GM12874 (cell line): ENCODE results near the gene ZNF440.

ENCODE experiments used
- TF ChIP-seq, protein P1 (sequence below): IDR thresholded peaks from 2 replicates; pipeline ENCODE4 v1.5.1; 2011; ENCODE audit warnings: low read depth, mild to moderate bottlenecking, control low read depth, low read length, moderate library complexity; ENCODE audit not compliant: insufficient read depth

The ZNF440 gene

GRCh38 chr19:11806354-11807098, 7.5 kb upstream of the ZNF440 start:
- TF ChIP-seq, protein P1, sequence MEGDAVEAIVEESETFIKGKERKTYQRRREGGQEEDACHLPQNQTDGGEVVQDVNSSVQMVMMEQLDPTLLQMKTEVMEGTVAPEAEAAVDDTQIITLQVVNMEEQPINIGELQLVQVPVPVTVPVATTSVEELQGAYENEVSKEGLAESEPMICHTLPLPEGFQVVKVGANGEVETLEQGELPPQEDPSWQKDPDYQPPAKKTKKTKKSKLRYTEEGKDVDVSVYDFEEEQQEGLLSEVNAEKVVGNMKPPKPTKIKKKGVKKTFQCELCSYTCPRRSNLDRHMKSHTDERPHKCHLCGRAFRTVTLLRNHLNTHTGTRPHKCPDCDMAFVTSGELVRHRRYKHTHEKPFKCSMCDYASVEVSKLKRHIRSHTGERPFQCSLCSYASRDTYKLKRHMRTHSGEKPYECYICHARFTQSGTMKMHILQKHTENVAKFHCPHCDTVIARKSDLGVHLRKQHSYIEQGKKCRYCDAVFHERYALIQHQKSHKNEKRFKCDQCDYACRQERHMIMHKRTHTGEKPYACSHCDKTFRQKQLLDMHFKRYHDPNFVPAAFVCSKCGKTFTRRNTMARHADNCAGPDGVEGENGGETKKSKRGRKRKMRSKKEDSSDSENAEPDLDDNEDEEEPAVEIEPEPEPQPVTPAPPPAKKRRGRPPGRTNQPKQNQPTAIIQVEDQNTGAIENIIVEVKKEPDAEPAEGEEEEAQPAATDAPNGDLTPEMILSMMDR: no peak

DNA sequence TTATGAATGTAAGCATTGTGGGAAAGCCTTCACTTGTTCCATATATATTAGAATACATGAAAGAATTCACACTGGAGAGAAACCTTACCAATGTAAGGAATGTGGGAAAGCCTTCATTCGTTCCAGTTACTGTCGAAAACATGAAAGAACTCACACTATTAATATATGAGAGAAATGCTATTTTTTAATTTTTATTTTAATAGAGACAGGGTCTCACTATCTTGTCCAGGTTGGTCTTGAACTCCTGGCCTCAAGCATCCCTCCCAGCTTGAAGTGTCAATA, 7.0 kb upstream of the ZNF440 start:
- TF ChIP-seq, protein P1: no peak

DNA sequence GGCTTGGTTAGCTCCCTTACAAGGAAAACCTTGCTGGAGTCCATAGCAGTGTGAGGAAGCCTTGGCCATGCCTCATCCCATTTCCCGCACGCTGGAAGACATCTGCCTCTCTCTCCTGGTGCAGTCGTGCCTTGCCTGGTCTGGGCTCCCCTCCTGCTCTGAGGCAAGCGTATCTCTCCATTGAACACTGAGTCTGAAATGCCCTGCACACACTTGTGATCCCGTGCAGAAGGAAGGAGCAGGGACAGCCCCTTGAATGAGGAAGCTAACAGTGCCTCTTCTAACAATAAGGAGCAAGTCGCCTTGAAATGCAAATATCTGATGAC, 407 bp upstream of the ZNF440 start:
- TF ChIP-seq, protein P1: no peak

DNA sequence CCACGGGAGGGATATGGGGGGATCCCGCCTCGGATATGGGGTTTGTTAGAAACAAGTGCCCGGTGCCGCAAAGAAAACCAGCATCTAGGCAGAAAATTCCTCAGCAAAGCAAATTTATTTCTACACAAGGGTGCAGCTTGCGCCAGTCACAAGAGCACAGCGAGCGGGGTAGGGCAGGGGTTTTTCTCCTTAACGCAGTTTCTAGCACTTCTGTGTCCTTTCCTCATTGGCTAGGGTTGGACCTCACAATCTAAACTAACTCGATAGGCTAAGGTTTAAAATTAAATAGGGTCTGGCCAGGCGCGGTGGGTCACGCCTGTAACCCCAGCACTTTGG, 595 bp downstream of the ZNF440 start:
- TF ChIP-seq, protein P1: no peak

GRCh38 chr19:11821474-11822109, 7.5 kb downstream of the ZNF440 start:
- TF ChIP-seq, protein P1: no peak

DNA sequence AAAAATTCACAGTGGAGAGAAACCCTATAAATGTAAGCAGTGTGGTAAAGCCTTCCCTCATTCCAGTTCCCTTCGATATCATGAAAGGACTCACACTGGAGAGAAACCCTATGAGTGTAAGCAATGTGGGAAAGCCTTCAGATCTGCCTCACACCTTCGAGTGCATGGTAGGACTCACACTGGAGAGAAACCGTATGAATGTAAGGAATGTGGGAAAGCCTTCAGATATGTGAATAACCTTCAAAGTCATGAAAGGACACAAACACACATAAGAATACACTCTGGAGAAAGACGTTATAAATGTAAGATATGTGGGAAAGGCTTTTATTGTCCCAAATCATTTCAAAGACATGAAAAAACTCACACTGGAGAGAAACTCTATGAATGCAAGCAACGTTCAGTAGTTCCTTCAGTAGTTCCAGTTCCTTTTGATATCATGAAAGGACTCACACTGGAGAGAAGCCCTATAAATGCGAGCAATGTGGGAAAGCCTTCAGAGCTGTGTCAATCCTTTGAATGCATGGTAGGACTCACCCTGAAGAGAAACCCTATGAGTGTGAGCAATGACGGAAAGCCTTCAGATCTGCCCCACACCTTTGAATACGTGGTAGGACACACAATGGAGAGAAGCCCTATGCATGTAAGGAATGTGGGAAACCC, 18.3 kb downstream of the ZNF440 start:
- TF ChIP-seq, protein P1: no peak

- TF ChIP-seq, protein P1: no peak
Measured at GRCh38 chr19:11833541-11833940, 19.5 kb downstream of the ZNF440 start.
